Spleen (tissue), 11 donors: ENCODE measurements around the gene BNIPL. TPM values are rescaled to one million over a fixed set of nuclear protein-coding genes. Genes with fewer than 3 reads are reported as not detected.

Source experiments
- DNase-seq: peaks from one replicate; pipeline ENCODE4 v3.0.0-alpha.2; 2020
- H3K27ac ChIP-seq, 8 donors: fragments of 200-600 bp; sonication (generic) in 7 of 8; 1 replicate in 4 of 8; 2 replicates in 4 of 8; pipeline versions ENCODE4 v1.5.0 to v1.8.0; 2016 to 2021; ENCODE audit warnings: inconsistent platforms in 4 of 8, mild to moderate bottlenecking in 4 of 8, moderate library complexity in 1 of 8
- H3K27me3 ChIP-seq, 7 donors: fragments of 200-600 bp; sonication (generic) in 6 of 7; replicated peaks in 1 of 7; 1 replicate in 4 of 7; 2 replicates in 3 of 7; pipeline versions ENCODE4 v1.5.0 to v1.8.0; 2016 to 2021; ENCODE audit warnings: inconsistent platforms in 3 of 7, mild to moderate bottlenecking in 1 of 7
- H3K36me3 ChIP-seq, 6 donors: fragments of 200-600 bp; sonication (generic) in 5 of 6; 1 replicate in 4 of 6; 2 replicates in 2 of 6; pipeline versions ENCODE4 v1.5.0 to v1.8.0; 2016 to 2021; ENCODE audit warnings: inconsistent platforms in 2 of 6
- H3K4me1 ChIP-seq, 6 donors: fragments of 200-600 bp; sonication (generic) in 5 of 6; 1 replicate in 3 of 6; 2 replicates in 3 of 6; pipeline versions ENCODE4 v1.5.0 to v1.8.0; 2016 to 2021; ENCODE audit warnings: inconsistent platforms in 3 of 6
- H3K4me3 ChIP-seq, 8 donors: fragments of 200-600 bp; sonication (generic) in 7 of 8; 1 replicate in 4 of 8; 2 replicates in 4 of 8; pipeline versions ENCODE4 v1.5.0 to v1.8.0; 2016 to 2021; ENCODE audit warnings: inconsistent platforms in 4 of 8, mild to moderate bottlenecking in 4 of 8, moderate library complexity in 2 of 8
- H3K9me3 ChIP-seq, 8 donors: fragments of 200-600 bp; sonication (generic) in 7 of 8; 1 replicate in 4 of 8; 2 replicates in 4 of 8; pipeline versions ENCODE4 v1.5.0 to v1.8.0; 2016 to 2021; ENCODE audit warnings: inconsistent platforms in 4 of 8
- POLR2A ChIP-seq, 3 donors: fragments of 450-650 bp; IDR thresholded peaks; one replicate each; pipeline ENCODE4 v1.5.1; 2017; ENCODE audit warnings: antibody characterized with exemption in 3 of 3, mild to moderate bottlenecking in 1 of 3
- POLR2AphosphoS5 ChIP-seq, 3 donors: sonication (generic); formaldehyde crosslinking; IDR thresholded peaks; one replicate each; pipeline ENCODE4 v1.5.1; 2017; ENCODE audit warnings: antibody characterized with exemption in 3 of 3
- WGBS, 5 donors: extraction: QIAGEN DNeasy Blood & Tissue Kit in 3 of 5; methylation state at CpG; one replicate each; pipeline versions ENCODE4 v1.1.5 to v1.1.7; 2013 to 2018; 5-methylcytosine and 5-hydroxymethylcytosine counted together
- intact Hi-C: fragments of 100-400 bp; cut with DNase I; formaldehyde crosslinking; loops from one replicate; pipeline ENCODE4 v1.15.0; 2023; ENCODE audit warnings: low total_unique reads
- polyA plus RNA-seq, 3 donors: library from polyadenylated mRNA; stranded (reverse); fragments of 200-250 nt; gene quantifications; one replicate each; pipeline ENCODE4 v1.2.1, GENCODE V29; 2013
- total RNA-seq, 7 donors: library from RNA; depleted of rRNA in 3 of 7; stranded (reverse); fragments of >200 nt in 3 of 7; fragmentation: NEBNext Ultra II Directional in 4 of 7; extraction: Animal tissue kit (Norgen Biotek cat#: 25700) in 4 of 7; gene quantifications; one replicate each; pipeline versions ENCODE4 v1.1.0 to v1.2.1, GENCODE V29; 2016 to 2021
- TF ChIP-seq, protein P1 (sequence below), 11 experiments: fragments of 200-600 bp in 7 of 11; fragments of 450-650 bp in 4 of 11; sonication (generic) in 4 of 11; IDR thresholded peaks in 8 of 11; conservative IDR thresholded peaks in 3 of 11; 1 replicate in 7 of 11; 2 replicates in 4 of 11; pipeline versions ENCODE4 v1.4.0 to v1.8.0; 2016 to 2021; ENCODE audit warnings: antibody characterized with exemption in 11 of 11, inconsistent platforms in 4 of 11, mild to moderate bottlenecking in 1 of 11
- donor health status: healthy with polysubstance abuse.
- donor health status: DM: no; HTN: no; CAD: no; lungs with moderate emphysema.
- donor health status: DM: no; HTN: no; CAD: no.
- donor health status: Bipolar disorder and iron deficiency.
- donor health status: healthy.
- donor health status: DM: no; HTN: no; CAD: no.
- donor health status: DM: yes; HTN: yes; CAD: no.

Gene BNIPL
- total and polyA plus RNA-seq, 10 donors = 0.33 to 1.4 (median 0.72) TPM

DNA sequence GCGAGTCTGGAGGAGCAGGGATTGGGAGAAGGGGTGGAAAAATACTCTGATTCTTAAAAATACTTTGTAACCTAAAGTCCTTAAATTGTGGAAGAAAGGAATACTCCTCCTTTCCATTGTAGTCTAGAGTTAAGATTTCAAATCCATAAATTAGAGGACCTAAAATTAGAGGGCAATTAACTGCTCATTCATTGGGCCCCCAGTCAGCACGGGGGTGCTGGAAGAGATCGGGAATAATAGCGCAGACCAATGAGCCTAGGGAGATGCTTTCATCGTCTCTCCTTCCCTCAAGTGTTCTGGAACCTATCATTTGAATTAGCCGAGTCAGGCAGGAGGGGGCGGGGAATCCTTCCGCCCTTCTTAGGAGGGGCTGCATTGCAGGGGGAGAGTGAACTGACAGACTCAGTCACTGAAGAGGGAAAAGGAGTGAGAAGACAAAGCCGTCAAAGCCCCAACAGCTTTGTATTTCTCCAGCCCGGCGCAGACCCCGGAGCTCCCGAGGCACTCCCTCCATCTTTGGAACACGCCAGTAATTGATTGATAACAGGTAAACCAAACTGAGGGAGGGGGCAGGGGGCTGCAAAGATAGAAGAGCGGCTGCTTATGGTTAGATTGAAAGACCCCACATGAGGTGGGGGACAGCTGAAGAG is 23.7 kb downstream of the BNIPL start, which contains the start of gene MLLT11:
Gene MLLT11, plus strand, starts transcription at position 391 of the 650 bp plus-strand sequence. CDS start 6,828 bp downstream, outside the sequence.
- Histone ChIP-seq H3K4me1 (peaks cover 22 to 50% (median 46%) of the 10 kb centered on the region in 6 donors), H3K9me3 (no peaks in the 10 kb centered on the region), H3K36me3 (peaks cover 0 to 22% (median 10%) of the 10 kb centered on the region in 6 donors), H3K4me3 (peak within 1 kb of the TSS; percentile 70 to 93 (median 86)), H3K27me3 (no peaks in the 10 kb centered on the region), H3K27ac (peak within 1 kb of the TSS; percentile 94 to 99 (median 96))
- intact Hi-C loops = no loop called here
- no peak for TF ChIP-seq POLR2A (IDR thresholded peaks at IDR 0.05)
- peak in 1 of 3 donors; percentile 14 for TF ChIP-seq POLR2AphosphoS5 (IDR thresholded peaks at IDR 0.05)
- TF ChIP-seq, protein P1, sequence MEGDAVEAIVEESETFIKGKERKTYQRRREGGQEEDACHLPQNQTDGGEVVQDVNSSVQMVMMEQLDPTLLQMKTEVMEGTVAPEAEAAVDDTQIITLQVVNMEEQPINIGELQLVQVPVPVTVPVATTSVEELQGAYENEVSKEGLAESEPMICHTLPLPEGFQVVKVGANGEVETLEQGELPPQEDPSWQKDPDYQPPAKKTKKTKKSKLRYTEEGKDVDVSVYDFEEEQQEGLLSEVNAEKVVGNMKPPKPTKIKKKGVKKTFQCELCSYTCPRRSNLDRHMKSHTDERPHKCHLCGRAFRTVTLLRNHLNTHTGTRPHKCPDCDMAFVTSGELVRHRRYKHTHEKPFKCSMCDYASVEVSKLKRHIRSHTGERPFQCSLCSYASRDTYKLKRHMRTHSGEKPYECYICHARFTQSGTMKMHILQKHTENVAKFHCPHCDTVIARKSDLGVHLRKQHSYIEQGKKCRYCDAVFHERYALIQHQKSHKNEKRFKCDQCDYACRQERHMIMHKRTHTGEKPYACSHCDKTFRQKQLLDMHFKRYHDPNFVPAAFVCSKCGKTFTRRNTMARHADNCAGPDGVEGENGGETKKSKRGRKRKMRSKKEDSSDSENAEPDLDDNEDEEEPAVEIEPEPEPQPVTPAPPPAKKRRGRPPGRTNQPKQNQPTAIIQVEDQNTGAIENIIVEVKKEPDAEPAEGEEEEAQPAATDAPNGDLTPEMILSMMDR (IDR thresholded peaks at IDR 0.05 in 8 of 11, conservative IDR thresholded peaks at IDR 0.05 in 3 of 11) = no peak
- peak; percentile 77 for DNase-seq
- WGBS, 5 donors = 2 to 5% (median 4%) methylated on average over 15 of the region's 15 CpGs

DNA sequence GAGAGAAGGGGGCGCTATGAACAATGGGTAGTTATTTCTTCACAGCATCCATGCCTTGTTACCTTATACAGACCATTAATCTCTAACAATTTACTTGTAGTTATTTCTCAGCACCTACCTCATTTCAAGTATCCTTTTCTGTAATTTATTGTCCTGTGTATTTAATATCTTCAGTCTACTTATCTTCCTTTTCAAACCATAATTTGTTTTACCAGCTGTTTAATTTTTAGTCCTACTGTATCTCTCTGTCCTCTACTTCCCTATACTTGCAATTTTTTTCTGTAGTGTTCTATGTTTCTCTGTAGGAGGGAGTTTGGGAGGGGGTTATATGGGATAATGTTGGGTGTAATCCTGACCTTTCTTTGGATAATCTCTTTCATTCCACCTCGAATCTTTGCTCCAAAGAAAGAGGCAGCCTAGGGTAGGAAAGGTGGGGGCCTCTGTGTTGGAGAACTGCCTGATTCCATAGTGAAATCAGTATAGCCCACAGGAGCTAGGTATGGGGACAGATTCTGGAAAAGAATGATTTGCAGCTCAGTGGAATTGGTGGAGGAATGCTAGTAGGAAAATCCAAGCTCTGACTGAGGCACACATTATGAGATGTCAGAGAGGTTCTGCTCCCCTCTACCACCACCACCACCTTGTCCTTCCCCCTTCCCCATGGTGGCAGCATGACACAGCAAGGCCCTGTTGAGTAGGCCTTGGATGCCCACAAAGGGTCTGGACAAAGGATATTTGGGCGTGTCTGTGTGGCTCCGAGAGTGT is 24.5 kb downstream of the BNIPL start:
- intact Hi-C loops = no loop called here
- Histone ChIP-seq H3K9me3 (no peaks in the 10 kb centered on the region), H3K4me3 (peak overlapping the region in 6 of 8 donors; percentile 73 to 93 (median 86)), H3K36me3 (peaks cover 0 to 15% (median 3%) of the 10 kb centered on the region in 6 donors), H3K27ac (peak overlapping the region in 5 of 8 donors; percentile 94 to 99 (median 98)), H3K4me1 (peaks cover 15 to 43% (median 39%) of the 10 kb centered on the region in 6 donors), H3K27me3 (no peaks in the 10 kb centered on the region)
- no peak for DNase-seq
- WGBS, 5 donors = 60 to 73% (median 67%) methylated on average over 4 of the region's 4 CpGs
- TF ChIP-seq, protein P1 (IDR thresholded peaks at IDR 0.05 in 8 of 11, conservative IDR thresholded peaks at IDR 0.05 in 3 of 11) = no peak
- TF ChIP-seq POLR2A (IDR thresholded peaks at IDR 0.05) (no peak), POLR2AphosphoS5 (IDR thresholded peaks at IDR 0.05) (no peak)

DNA sequence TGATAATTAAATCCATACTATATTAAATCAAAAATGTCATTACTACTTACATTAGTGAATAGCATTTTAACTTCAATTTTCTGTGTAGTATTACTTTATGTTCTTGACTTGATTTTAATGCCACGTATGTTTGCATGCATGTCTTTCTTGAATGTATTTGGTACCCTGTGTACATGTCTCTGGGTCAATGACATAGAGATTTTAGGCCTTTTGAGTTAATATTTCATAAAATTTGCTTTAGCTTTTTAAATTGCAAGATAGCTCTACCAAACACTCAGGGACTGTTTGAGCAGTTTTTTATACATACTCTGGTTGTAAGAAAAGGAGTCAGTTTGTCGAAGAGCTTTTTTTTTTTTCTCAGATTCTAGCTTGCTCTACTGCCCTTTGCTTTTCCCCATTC is 25.3 kb downstream of the BNIPL start:
- Histone ChIP-seq H3K27me3 (no peaks in the 10 kb centered on the region), H3K27ac (no peak overlapping the region), H3K36me3 (peaks cover 0 to 7% (median 0%) of the 10 kb centered on the region in 6 donors), H3K4me1 (peaks cover 7 to 34% (median 30%) of the 10 kb centered on the region in 6 donors), H3K4me3 (no peak overlapping the region), H3K9me3 (no peaks in the 10 kb centered on the region)
- no peak for DNase-seq
- intact Hi-C loops = no loop called here
- WGBS, 5 donors = 91 to 96% (median 94%) methylated on average over 2 of the region's 2 CpGs
- TF ChIP-seq, protein P1 (IDR thresholded peaks at IDR 0.05 in 8 of 11, conservative IDR thresholded peaks at IDR 0.05 in 3 of 11) = no peak
- no peak for TF ChIP-seq POLR2A (IDR thresholded peaks at IDR 0.05)
- no peak for TF ChIP-seq POLR2AphosphoS5 (IDR thresholded peaks at IDR 0.05)
